Activated CD4-positive, alpha-beta T cell treated with anti-CD3 and anti-CD28 coated beads, Interleukin-2, amount 10 ng/mL, durations not matched to agents 7 days and 5 days (primary cell): ENCODE results near the gene BLTP3B. TPM values are rescaled to one million over a fixed set of nuclear protein-coding genes. Genes with fewer than 3 reads are reported as not detected.

ENCODE experiments used
- CTCF ChIA-PET: fragments of 350-600 bp; sonication (Branson Sonifier 250); formaldehyde crosslinking; loops from one replicate; lab custom pipeline; 2021; ENCODE audit warnings: antibody characterized with exemption; lab: Charles Lee
- POLR2A ChIA-PET: fragments of 350-600 bp; sonication (Branson Sonifier 250); formaldehyde crosslinking; loops from one replicate; lab custom pipeline; 2021; ENCODE audit warnings: antibody characterized with exemption; lab: Charles Lee
- DNase-seq: peaks from one replicate; pipeline ENCODE4 v3.0.0-alpha.2; 2020
- H3K27ac Mint-ChIP-seq: one replicate; pipeline ENCODE4 v1.8.0; 2021; ENCODE audit warnings: mild to moderate bottlenecking, moderate library complexity, mixed read lengths
- H3K27me3 Mint-ChIP-seq: one replicate; pipeline ENCODE4 v1.8.0; 2021; ENCODE audit warnings: mixed read lengths
- H3K36me3 Mint-ChIP-seq: one replicate; pipeline ENCODE4 v1.8.0; 2021; ENCODE audit warnings: low read depth, mixed read lengths
- H3K4me1 Mint-ChIP-seq: one replicate; pipeline ENCODE4 v1.8.0; 2021; ENCODE audit warnings: mixed read lengths
- H3K4me3 Mint-ChIP-seq: one replicate; pipeline ENCODE4 v1.8.0; 2021; ENCODE audit warnings: mild to moderate bottlenecking, moderate library complexity, mixed read lengths
- H3K9me3 Mint-ChIP-seq: one replicate; pipeline ENCODE4 v1.8.0; 2021; ENCODE audit warnings: mixed read lengths
- total RNA-seq, 2 experiments: library from RNA; stranded (reverse); gene quantifications; one replicate each; pipeline ENCODE4 v1.2.3, GENCODE V29; 2021

The BLTP3B gene
- total RNA-seq, 2 experiments from 2014 or later, result 18.0 to 19.8 TPM

GRCh38 chr12:100173111-100173510 lies 30.4 kb upstream of the BLTP3B start:
- Mint-ChIP-seq H3K9me3 (no peaks in the 10 kb centered on the region), H3K27ac (no peak overlapping the region), H3K27me3 (no peaks in the 10 kb centered on the region), H3K4me3 (no peak overlapping the region), H3K36me3 (peaks cover 12% of the 10 kb centered on the region), H3K4me1 (no peaks in the 10 kb centered on the region)
- DNase-seq, result no peak
- POLR2A ChIA-PET, result no interaction called here
- CTCF ChIA-PET, result interaction anchor here (2.8 kb wide), 1 partner anchor 13 kb away, joined by 9 read pairs; no protein-coding TSS in a partner anchor

- Mint-ChIP-seq H3K27ac (no peak overlapping the region), H3K36me3 (peaks cover 11% of the 10 kb centered on the region), H3K9me3 (no peaks in the 10 kb centered on the region), H3K27me3 (no peaks in the 10 kb centered on the region), H3K4me3 (no peak overlapping the region), H3K4me1 (no peaks in the 10 kb centered on the region)
- ChIA-PET CTCF (interaction anchor here (2.8 kb wide), 1 partner anchor 15 kb away, joined by 9 read pairs; no protein-coding TSS in a partner anchor), POLR2A (interaction anchor here (0.6 kb wide), 1 partner anchor 1430 kb away, joined by 4 read pairs; no protein-coding TSS in a partner anchor)
- no peak for DNase-seq
Measured at GRCh38 chr12:100171248-100171647, 28.6 kb upstream of the BLTP3B start.

- no peak for DNase-seq
- Mint-ChIP-seq H3K4me1 (no peaks in the 10 kb centered on the region), H3K36me3 (peaks cover 11% of the 10 kb centered on the region), H3K27me3 (no peaks in the 10 kb centered on the region), H3K27ac (no peak overlapping the region), H3K4me3 (no peak overlapping the region), H3K9me3 (no peaks in the 10 kb centered on the region)
- CTCF ChIA-PET, result interaction anchor here (2.8 kb wide), 1 partner anchor 16 kb away, joined by 9 read pairs; no protein-coding TSS in a partner anchor
- POLR2A ChIA-PET, result interaction anchor here (0.5 kb wide), 1 partner anchor 30 kb away, joined by 4 read pairs; the partner anchor contains the start of gene ACTR6
Measured at GRCh38 chr12:100170313-100170858, 27.7 kb upstream of the BLTP3B start.

GRCh38 chr12:100169345-100169744 lies 26.7 kb upstream of the BLTP3B start:
- Mint-ChIP-seq H3K36me3 (peaks cover 13% of the 10 kb centered on the region), H3K4me1 (peaks cover 1% of the 10 kb centered on the region), H3K4me3 (no peak overlapping the region), H3K27ac (no peak overlapping the region), H3K9me3 (no peaks in the 10 kb centered on the region), H3K27me3 (no peaks in the 10 kb centered on the region)
- ChIA-PET POLR2A (interaction anchor here (0.6 kb wide), 1 partner anchor 42 kb away, joined by 3 read pairs; no protein-coding TSS in a partner anchor), CTCF (interaction anchor here (1.3 kb wide), 2 partner anchors 10 to 15 kb away, joined by 3 to 4 read pairs; no protein-coding TSS in a partner anchor)
- DNase-seq, result no peak

- Mint-ChIP-seq H3K27ac (no peak overlapping the region), H3K4me3 (no peak overlapping the region), H3K36me3 (peaks cover 13% of the 10 kb centered on the region), H3K4me1 (peaks cover 9% of the 10 kb centered on the region), H3K27me3 (no peaks in the 10 kb centered on the region), H3K9me3 (no peaks in the 10 kb centered on the region)
- no peak for DNase-seq
- POLR2A ChIA-PET, result no interaction called here
- CTCF ChIA-PET, result interaction anchor here (1.0 to 1.3 kb wide), 3 partner anchors 9 to 32 kb away, joined by 3 to 4 read pairs (median 3); partner anchors contain the start of gene ACTR6
Measured at GRCh38 chr12:100168562-100168961, 25.9 kb upstream of the BLTP3B start.

- DNase-seq, result no peak
- POLR2A ChIA-PET, result no interaction called here
- Mint-ChIP-seq H3K36me3 (peaks cover 7% of the 10 kb centered on the region), H3K4me3 (no peak overlapping the region), H3K27me3 (no peaks in the 10 kb centered on the region), H3K27ac (no peak overlapping the region), H3K9me3 (no peaks in the 10 kb centered on the region), H3K4me1 (peaks cover 15% of the 10 kb centered on the region)
- CTCF ChIA-PET, result interaction anchor here (0.9 to 1.5 kb wide), 2 partner anchors 16 to 35 kb away, joined by 3 to 4 read pairs; partner anchors contain the start of gene ACTR6
Measured at GRCh38 chr12:100166232-100166631, 23.6 kb upstream of the BLTP3B start.

GRCh38 chr12:100165356-100165755 lies 22.7 kb upstream of the BLTP3B start:
- H3K27me3 Mint-ChIP-seq, result no peaks in the 10 kb centered on the region
- H3K4me1 Mint-ChIP-seq, result peaks cover 15% of the 10 kb centered on the region
- POLR2A ChIA-PET, result no interaction called here
- H3K36me3 Mint-ChIP-seq, result peaks cover 7% of the 10 kb centered on the region
- H3K27ac Mint-ChIP-seq, result no peak overlapping the region
- H3K4me3 Mint-ChIP-seq, result no peak overlapping the region
- CTCF ChIA-PET, result interaction anchor here (0.9 to 1.2 kb wide), 2 partner anchors 30 to 36 kb away, joined by 3 read pairs; partner anchors contain the start of gene ACTR6
- no peak for DNase-seq
- H3K9me3 Mint-ChIP-seq, result no peaks in the 10 kb centered on the region

- DNase-seq, result no peak
- peaks cover 15% of the 10 kb centered on the region for H3K4me1 Mint-ChIP-seq
- ChIA-PET CTCF (interaction anchor here (1.1 to 2.1 kb wide), 3 partner anchors 10 to 70 kb away, joined by 3 to 10 read pairs (median 4); no protein-coding TSS in a partner anchor), POLR2A (no interaction called here)
- H3K27me3 Mint-ChIP-seq, result no peaks in the 10 kb centered on the region
- no peaks in the 10 kb centered on the region for H3K9me3 Mint-ChIP-seq
- H3K27ac Mint-ChIP-seq, result peak overlapping the region; percentile 81
- peak overlapping the region; percentile 49 for H3K4me3 Mint-ChIP-seq
- H3K36me3 Mint-ChIP-seq, result peaks cover 7% of the 10 kb centered on the region
Measured at GRCh38 chr12:100164153-100164704, 21.6 kb upstream of the BLTP3B start.

- Mint-ChIP-seq H3K36me3 (peaks cover 7% of the 10 kb centered on the region), H3K4me3 (peak overlapping the region; percentile 49), H3K9me3 (no peaks in the 10 kb centered on the region), H3K4me1 (peaks cover 15% of the 10 kb centered on the region), H3K27ac (peak overlapping the region; percentile 81), H3K27me3 (no peaks in the 10 kb centered on the region)
- CTCF ChIA-PET, result interaction anchor here (0.9 to 2.1 kb wide), 4 partner anchors 9 to 71 kb away, joined by 3 to 10 read pairs (median 4); no protein-coding TSS in a partner anchor
- POLR2A ChIA-PET, result no interaction called here
- DNase-seq, result peak; percentile 77
Measured at GRCh38 chr12:100163416-100164152, 20.9 kb upstream of the BLTP3B start.

GRCh38 chr12:100159391-100160104 lies 16.9 kb upstream of the BLTP3B start:
- CTCF ChIA-PET, result interaction anchor here (0.9 kb wide), 1 partner anchor 10 kb away, joined by 3 read pairs; no protein-coding TSS in a partner anchor
- peaks cover 18% of the 10 kb centered on the region for H3K4me1 Mint-ChIP-seq
- POLR2A ChIA-PET, result no interaction called here

GRCh38 chr12:100158535-100158934 lies 15.9 kb upstream of the BLTP3B start:
- H3K4me1 Mint-ChIP-seq, result peaks cover 11% of the 10 kb centered on the region
- peaks cover 3% of the 10 kb centered on the region for H3K36me3 Mint-ChIP-seq
- ChIA-PET POLR2A (no interaction called here), CTCF (interaction anchor here (0.9 to 1.7 kb wide), 2 partner anchors 10 to 11 kb away, joined by 3 to 4 read pairs; no protein-coding TSS in a partner anchor)
- H3K27ac Mint-ChIP-seq, result no peak overlapping the region
- no peak overlapping the region for H3K4me3 Mint-ChIP-seq
- DNase-seq, result no peak
- no peaks in the 10 kb centered on the region for H3K27me3 Mint-ChIP-seq
- H3K9me3 Mint-ChIP-seq, result no peaks in the 10 kb centered on the region

More at GRCh38 chr12:100159391-100160104, 16.9 kb upstream of the BLTP3B start:
- peaks cover 3% of the 10 kb centered on the region for H3K36me3 Mint-ChIP-seq
- no peaks in the 10 kb centered on the region for H3K27me3 Mint-ChIP-seq
- no peak overlapping the region for H3K27ac Mint-ChIP-seq
- DNase-seq, result no peak
- H3K4me3 Mint-ChIP-seq, result no peak overlapping the region
- no peaks in the 10 kb centered on the region for H3K9me3 Mint-ChIP-seq

GRCh38 chr12:100157427-100157821 lies 14.8 kb upstream of the BLTP3B start:
- no peaks in the 10 kb centered on the region for H3K27me3 Mint-ChIP-seq
- no peak for DNase-seq
- peaks cover 3% of the 10 kb centered on the region for H3K36me3 Mint-ChIP-seq
- CTCF ChIA-PET, result interaction anchor here (0.6 to 1.7 kb wide), 3 partner anchors 8 to 268 kb away, joined by 3 to 4 read pairs (median 3); no protein-coding TSS in a partner anchor
- POLR2A ChIA-PET, result no interaction called here
- no peaks in the 10 kb centered on the region for H3K9me3 Mint-ChIP-seq
- peak overlapping the region; percentile 42 for H3K27ac Mint-ChIP-seq
- H3K4me3 Mint-ChIP-seq, result no peak overlapping the region
- peaks cover 5% of the 10 kb centered on the region for H3K4me1 Mint-ChIP-seq
